Esophagus muscularis mucosa (tissue), 4 donors: ENCODE data around the gene NUP210.

ENCODE experiments used
- EP300 ChIP-seq: sonication (generic); formaldehyde crosslinking; IDR thresholded peaks from one replicate; pipeline ENCODE4 v1.6.1; 2017; ENCODE audit warnings: antibody characterized with exemption
- POLR2A ChIP-seq: fragments of 450-650 bp; IDR thresholded peaks from one replicate; pipeline ENCODE4 v1.6.1; 2017; ENCODE audit warnings: antibody characterized with exemption, moderate library complexity, mild to moderate bottlenecking, low read depth
- POLR2AphosphoS5 ChIP-seq, 2 donors: sonication (generic); formaldehyde crosslinking; IDR thresholded peaks; one replicate each; pipeline ENCODE4 v1.6.1; 2017; ENCODE audit warnings: antibody characterized with exemption in 2 of 2
- TF ChIP-seq, protein P1 (sequence below), 3 experiments: fragments of 200-600 bp in 2 of 3; fragments of 450-650 bp in 1 of 3; sonication (generic) in 2 of 3; IDR thresholded peaks; one replicate each; pipeline ENCODE4 v1.5.1; 2017 to 2019; ENCODE audit warnings: antibody characterized with exemption in 3 of 3, mild to moderate bottlenecking in 2 of 3, moderate library complexity in 1 of 3

DNA sequence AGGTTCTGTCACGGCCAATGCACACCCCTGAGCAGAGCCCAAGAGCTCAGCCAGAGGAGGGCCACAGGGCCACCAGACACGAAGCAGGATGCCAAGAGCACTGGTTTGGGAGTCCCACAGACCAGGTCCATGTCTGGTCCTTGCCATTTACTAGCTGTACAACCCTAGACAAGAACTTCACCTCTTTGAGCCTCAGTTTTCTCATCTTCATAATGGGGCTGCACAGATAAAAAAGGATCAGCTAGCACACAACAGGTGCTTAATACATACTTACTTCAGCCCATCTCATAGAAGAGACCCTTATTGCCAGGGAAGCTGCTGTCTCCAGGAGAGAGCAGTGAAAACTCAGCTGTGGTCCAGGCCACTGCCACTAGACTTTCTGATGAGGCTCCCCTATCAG is 152.0 kb downstream of the NUP210 start:
- TF ChIP-seq, protein P1, sequence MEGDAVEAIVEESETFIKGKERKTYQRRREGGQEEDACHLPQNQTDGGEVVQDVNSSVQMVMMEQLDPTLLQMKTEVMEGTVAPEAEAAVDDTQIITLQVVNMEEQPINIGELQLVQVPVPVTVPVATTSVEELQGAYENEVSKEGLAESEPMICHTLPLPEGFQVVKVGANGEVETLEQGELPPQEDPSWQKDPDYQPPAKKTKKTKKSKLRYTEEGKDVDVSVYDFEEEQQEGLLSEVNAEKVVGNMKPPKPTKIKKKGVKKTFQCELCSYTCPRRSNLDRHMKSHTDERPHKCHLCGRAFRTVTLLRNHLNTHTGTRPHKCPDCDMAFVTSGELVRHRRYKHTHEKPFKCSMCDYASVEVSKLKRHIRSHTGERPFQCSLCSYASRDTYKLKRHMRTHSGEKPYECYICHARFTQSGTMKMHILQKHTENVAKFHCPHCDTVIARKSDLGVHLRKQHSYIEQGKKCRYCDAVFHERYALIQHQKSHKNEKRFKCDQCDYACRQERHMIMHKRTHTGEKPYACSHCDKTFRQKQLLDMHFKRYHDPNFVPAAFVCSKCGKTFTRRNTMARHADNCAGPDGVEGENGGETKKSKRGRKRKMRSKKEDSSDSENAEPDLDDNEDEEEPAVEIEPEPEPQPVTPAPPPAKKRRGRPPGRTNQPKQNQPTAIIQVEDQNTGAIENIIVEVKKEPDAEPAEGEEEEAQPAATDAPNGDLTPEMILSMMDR (IDR thresholded peaks at IDR 0.05): no peak
- TF ChIP-seq POLR2A: no peak
- TF ChIP-seq EP300: no peak
- TF ChIP-seq POLR2AphosphoS5 (IDR thresholded peaks at IDR 0.05): no peak
